Measurements from ENCODE around the gene PAXIP1. TPM values are rescaled to one million over a fixed set of nuclear protein-coding genes. Genes with fewer than 3 reads are reported as not detected.

PAXIP1 gene
- total RNA-seq, 1 experiment from 2014 or later = 13.7 TPM

GRCh38 chr7:154906201-154906600, 96.7 kb downstream of the PAXIP1 start:
- Mint-ChIP-seq H3K27me3 (ENCODE audit: insufficient read depth, unreplicated experiment) (no peaks in the 10 kb centered on the region), H3K36me3 (ENCODE audit: insufficient read depth, unreplicated experiment) (no peaks in the 10 kb centered on the region), H3K4me3 (ENCODE audit: unreplicated experiment) (no peak overlapping the region), H3K4me1 (ENCODE audit: insufficient read depth, unreplicated experiment) (no peaks in the 10 kb centered on the region), H3K27ac (ENCODE audit: low read depth, unreplicated experiment) (no peak overlapping the region), H3K9me3 (ENCODE audit: unreplicated experiment) (peaks cover 4% of the 10 kb centered on the region)
- no TSS peak for BruUV-seq (replicated peaks)
- intact Hi-C loops (cut with micrococcal nuclease) = no loop called here
- TF ChIP-seq CTCF (IDR thresholded peaks at IDR 0.05; ENCODE audit: unreplicated experiment) = no peak
- CTCF ChIA-PET = interaction anchor here (0.6 to 4.2 kb wide), 4 partner anchors 8 to 853 kb away, joined by 3 to 31 read pairs (median 4); no protein-coding TSS in a partner anchor
- DNase-seq (ENCODE audit: unreplicated experiment) = no peak
- POLR2A ChIA-PET = no interaction called here

DNA sequence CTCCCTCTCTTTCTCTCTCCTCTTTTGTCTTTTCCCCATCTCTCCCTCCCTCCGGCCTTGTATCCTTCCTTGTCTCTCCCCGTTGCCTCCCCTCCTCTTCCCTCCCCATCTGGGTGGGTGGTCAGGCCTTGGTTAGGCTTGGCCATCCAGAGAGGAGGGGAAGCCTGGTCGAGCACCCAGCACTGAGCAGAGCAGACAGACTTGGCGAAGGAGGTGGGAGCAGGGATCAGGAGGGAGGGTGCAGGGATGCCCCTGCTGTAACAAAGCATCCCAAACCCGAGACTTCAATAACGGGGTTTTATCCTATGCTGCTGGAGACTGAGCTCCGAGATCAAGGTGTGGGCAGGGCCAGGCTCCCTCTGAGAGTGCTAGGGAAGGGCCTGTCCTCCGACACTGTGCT, 97.3 kb downstream of the PAXIP1 start:
- intact Hi-C loops (cut with micrococcal nuclease) = no loop called here
- no peak for TF ChIP-seq CTCF (IDR thresholded peaks at IDR 0.05; ENCODE audit: unreplicated experiment)
- Mint-ChIP-seq H3K36me3 (ENCODE audit: insufficient read depth, unreplicated experiment) (no peaks in the 10 kb centered on the region), H3K4me1 (ENCODE audit: insufficient read depth, unreplicated experiment) (no peaks in the 10 kb centered on the region), H3K27me3 (ENCODE audit: insufficient read depth, unreplicated experiment) (no peaks in the 10 kb centered on the region), H3K27ac (ENCODE audit: low read depth, unreplicated experiment) (no peak overlapping the region), H3K9me3 (ENCODE audit: unreplicated experiment) (no peaks in the 10 kb centered on the region), H3K4me3 (ENCODE audit: unreplicated experiment) (no peak overlapping the region)
- ChIA-PET CTCF (interaction anchor here (0.8 to 4.2 kb wide), 2 partner anchors 8 to 537 kb away, joined by 4 to 31 read pairs; no protein-coding TSS in a partner anchor), POLR2A (no interaction called here)
- BruUV-seq (replicated peaks) = no TSS peak
- no peak for DNase-seq (ENCODE audit: unreplicated experiment)

DNA sequence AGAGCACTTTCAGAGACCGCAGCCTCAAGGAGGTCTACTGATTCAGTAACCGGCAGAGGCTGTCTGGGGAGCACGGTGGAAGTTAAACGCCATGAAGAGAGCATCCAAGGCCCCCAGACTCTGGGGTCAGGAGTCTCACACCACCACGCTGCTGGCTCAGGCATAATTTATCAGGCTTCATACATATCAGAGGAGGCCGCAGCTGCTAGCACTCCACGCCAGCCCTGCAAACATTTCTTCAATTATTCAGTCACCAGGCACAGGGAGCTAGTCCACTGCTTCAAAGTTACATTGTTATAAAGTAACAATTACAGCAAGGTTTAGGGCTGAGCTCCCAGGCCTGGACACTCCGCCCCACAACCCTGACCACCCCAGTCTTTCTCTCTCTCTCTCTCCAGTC, 97.8 kb downstream of the PAXIP1 start:
- no peak overlapping the region for H3K27ac Mint-ChIP-seq (ENCODE audit: low read depth, unreplicated experiment)
- H3K9me3 Mint-ChIP-seq (ENCODE audit: unreplicated experiment) = no peaks in the 10 kb centered on the region
- TF ChIP-seq CTCF (IDR thresholded peaks at IDR 0.05; ENCODE audit: unreplicated experiment) = no peak
- no peak for DNase-seq (ENCODE audit: unreplicated experiment)
- BruUV-seq (replicated peaks) = no TSS peak
- intact Hi-C loops (cut with micrococcal nuclease) = no loop called here
- H3K27me3 Mint-ChIP-seq (ENCODE audit: insufficient read depth, unreplicated experiment) = no peaks in the 10 kb centered on the region
- POLR2A ChIA-PET = no interaction called here
- no peak overlapping the region for H3K4me3 Mint-ChIP-seq (ENCODE audit: unreplicated experiment)
- no peaks in the 10 kb centered on the region for H3K36me3 Mint-ChIP-seq (ENCODE audit: insufficient read depth, unreplicated experiment)
- CTCF ChIA-PET = interaction anchor here (4.2 kb wide), 1 partner anchor 9 kb away, joined by 31 read pairs; no protein-coding TSS in a partner anchor
- no peaks in the 10 kb centered on the region for H3K4me1 Mint-ChIP-seq (ENCODE audit: insufficient read depth, unreplicated experiment)

GRCh38 chr7:154903083-154903731, 99.7 kb downstream of the PAXIP1 start:
- Mint-ChIP-seq H3K27ac (ENCODE audit: low read depth, unreplicated experiment) (no peak overlapping the region), H3K36me3 (ENCODE audit: insufficient read depth, unreplicated experiment) (no peaks in the 10 kb centered on the region), H3K9me3 (ENCODE audit: unreplicated experiment) (no peaks in the 10 kb centered on the region), H3K4me3 (ENCODE audit: unreplicated experiment) (no peak overlapping the region), H3K4me1 (ENCODE audit: insufficient read depth, unreplicated experiment) (no peaks in the 10 kb centered on the region), H3K27me3 (ENCODE audit: insufficient read depth, unreplicated experiment) (no peaks in the 10 kb centered on the region)
- DNase-seq (ENCODE audit: unreplicated experiment) = no peak
- intact Hi-C loops (cut with micrococcal nuclease) = no loop called here
- no TSS peak for BruUV-seq (replicated peaks)
- CTCF ChIA-PET = interaction anchor here (0.7 to 4.2 kb wide), 4 partner anchors 11 to 713 kb away, joined by 3 to 31 read pairs (median 4); no protein-coding TSS in a partner anchor
- no peak for TF ChIP-seq CTCF (IDR thresholded peaks at IDR 0.05; ENCODE audit: unreplicated experiment)
- POLR2A ChIA-PET = no interaction called here

All from MCF 10A (cell line).